ENCODE data around the gene CD109. TPM values are rescaled to one million over a fixed set of nuclear protein-coding genes. Genes with fewer than 3 reads are reported as not detected.

The CD109 gene
- polyA plus RNA-seq, 3 donors, result 0.17 to 0.30 (median 0.20) TPM

DNA sequence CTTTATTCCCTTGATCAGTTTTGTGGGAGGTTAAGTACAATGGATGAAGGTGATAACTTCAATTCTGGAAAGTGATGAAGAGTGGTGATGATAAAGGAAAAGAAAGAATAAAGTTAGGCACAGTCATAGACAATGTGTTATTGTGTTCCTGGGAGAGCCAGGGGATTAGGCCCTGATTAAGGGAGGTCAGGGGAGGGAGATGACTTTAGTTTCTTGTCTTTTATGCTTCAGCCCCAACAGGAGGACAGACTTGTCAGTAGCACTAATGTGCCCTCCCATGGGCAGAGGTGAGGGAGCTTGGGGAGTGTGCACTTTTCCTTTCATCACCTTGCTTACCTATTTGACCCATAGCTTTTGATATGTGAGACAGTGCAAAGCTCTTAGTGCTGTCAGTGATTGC lies 115.7 kb downstream of the CD109 start:
- Mint-ChIP-seq H3K9me3 (no peaks in the 10 kb centered on the region), H3K4me3 (no peak overlapping the region), H3K27me3 (ENCODE audit: low read depth in 3 of 3) (peaks cover 0 to 1% (median 0%) of the 10 kb centered on the region in 3 donors), H3K27ac (no peak overlapping the region), H3K4me1 (no peaks in the 10 kb centered on the region), H3K36me3 (peaks cover 19 to 23% of the 10 kb centered on the region in 2 donors)
- H4K20me1 ChIP-seq (ENCODE audit: insufficient read depth, low read length), result no peaks in the 10 kb centered on the region
- H2AFZ ChIP-seq (ENCODE audit: insufficient read depth, low read depth, low read length, poor library complexity, severe bottlenecking), result no peak overlapping the region
- H3K4me2 ChIP-seq (replicated peaks; ENCODE audit: extremely low read depth, low read length, poor library complexity, severe bottlenecking), result no peak overlapping the region
- intact Hi-C loops (cut with micrococcal nuclease), result no loop called here
- H3K9ac ChIP-seq (ENCODE audit: insufficient read depth, low read length, poor library complexity, severe bottlenecking), result no peak overlapping the region
- no peak overlapping the region for H3K4me3 ChIP-seq (replicated peaks in 1 of 3; ENCODE audit: low read depth in 2 of 3, low read length in 3 of 3)
- DNase-seq, result no peak
- no peak overlapping the region for H3K27ac ChIP-seq (ENCODE audit: low read depth in 1 of 2, low read length in 2 of 2)
- peaks cover 6 to 29% of the 10 kb centered on the region in 2 donors for H3K36me3 ChIP-seq (replicated peaks in 1 of 2; ENCODE audit: control insufficient read depth in 1 of 2, insufficient read depth in 2 of 2, low read length in 2 of 2)
- H3K9me3 ChIP-seq (replicated peaks in 1 of 2; ENCODE audit: control insufficient read depth in 1 of 2, insufficient read depth in 1 of 2, low read length in 2 of 2), result no peaks in the 10 kb centered on the region
- H3K27me3 ChIP-seq (ENCODE audit: control insufficient read depth in 2 of 2, insufficient read depth in 2 of 2, low read length in 2 of 2), result no peaks in the 10 kb centered on the region
- H3K79me2 ChIP-seq (ENCODE audit: insufficient read depth, low read length), result no peaks in the 10 kb centered on the region
- no peaks in the 10 kb centered on the region for H3K4me1 ChIP-seq (ENCODE audit: control insufficient read depth in 1 of 2, insufficient read depth in 2 of 2, low read length in 2 of 2)
- no peak for TF ChIP-seq CTCF (IDR thresholded peaks at IDR 0.05)

- H3K36me3 Mint-ChIP-seq, result peaks cover 28 to 38% of the 10 kb centered on the region in 2 donors
- Histone ChIP-seq H3K4me1 (ENCODE audit: control insufficient read depth in 1 of 2, insufficient read depth in 2 of 2, low read length in 2 of 2) (no peaks in the 10 kb centered on the region), H3K79me2 (ENCODE audit: insufficient read depth, low read length) (no peaks in the 10 kb centered on the region), H3K4me3 (replicated peaks in 1 of 3; ENCODE audit: low read depth in 2 of 3, low read length in 3 of 3) (no peak overlapping the region), H3K9me3 (replicated peaks in 1 of 2; ENCODE audit: control insufficient read depth in 1 of 2, insufficient read depth in 1 of 2, low read length in 2 of 2) (no peaks in the 10 kb centered on the region), H4K20me1 (ENCODE audit: insufficient read depth, low read length) (no peaks in the 10 kb centered on the region), H3K9ac (ENCODE audit: insufficient read depth, low read length, poor library complexity, severe bottlenecking) (no peak overlapping the region), H2AFZ (ENCODE audit: insufficient read depth, low read depth, low read length, poor library complexity, severe bottlenecking) (no peak overlapping the region), H3K36me3 (replicated peaks in 1 of 2; ENCODE audit: control insufficient read depth in 1 of 2, insufficient read depth in 2 of 2, low read length in 2 of 2) (peaks cover 3 to 31% of the 10 kb centered on the region in 2 donors), H3K27ac (ENCODE audit: low read depth in 1 of 2, low read length in 2 of 2) (no peak overlapping the region), H3K27me3 (ENCODE audit: control insufficient read depth in 2 of 2, insufficient read depth in 2 of 2, low read length in 2 of 2) (no peaks in the 10 kb centered on the region), H3K4me2 (replicated peaks; ENCODE audit: extremely low read depth, low read length, poor library complexity, severe bottlenecking) (no peak overlapping the region)
- no peak overlapping the region for H3K27ac Mint-ChIP-seq
- 100% methylated on average over 1 of the region's 1 CpG for WGBS (ENCODE audit: insufficient coverage)
- H3K9me3 Mint-ChIP-seq, result peaks cover 0 to 2% (median 0%) of the 10 kb centered on the region in 7 donors
- no peaks in the 10 kb centered on the region for H3K4me1 Mint-ChIP-seq
- H3K27me3 Mint-ChIP-seq (ENCODE audit: low read depth in 3 of 3), result no peaks in the 10 kb centered on the region
- intact Hi-C loops (cut with micrococcal nuclease), result no loop called here
- no peak overlapping the region for H3K4me3 Mint-ChIP-seq
- no peak for DNase-seq
- no peak for TF ChIP-seq CTCF (IDR thresholded peaks at IDR 0.05)
Measured at GRCh38 chr6:73817253-73817652, 121.2 kb downstream of the CD109 start.

Data from CD14-positive monocyte (primary cell).